Left forelimb (tissue), 1 donor: Measurements from ENCODE around the gene EIF3M.

Experiments used
- DNase-seq: peaks from one replicate; pipeline ENCODE4 v3.0.0-alpha.2; 2018; ENCODE audit warnings: low spot score

The EIF3M gene

GRCh38 chr11:32583459-32584271 lies at the start of gene EIF3M:
Gene EIF3M, plus strand, starts transcription at chr11:32583831. Its CDS starts 57 bp downstream, at chr11:32583888.
- peak; percentile 99 for DNase-seq

DNA sequence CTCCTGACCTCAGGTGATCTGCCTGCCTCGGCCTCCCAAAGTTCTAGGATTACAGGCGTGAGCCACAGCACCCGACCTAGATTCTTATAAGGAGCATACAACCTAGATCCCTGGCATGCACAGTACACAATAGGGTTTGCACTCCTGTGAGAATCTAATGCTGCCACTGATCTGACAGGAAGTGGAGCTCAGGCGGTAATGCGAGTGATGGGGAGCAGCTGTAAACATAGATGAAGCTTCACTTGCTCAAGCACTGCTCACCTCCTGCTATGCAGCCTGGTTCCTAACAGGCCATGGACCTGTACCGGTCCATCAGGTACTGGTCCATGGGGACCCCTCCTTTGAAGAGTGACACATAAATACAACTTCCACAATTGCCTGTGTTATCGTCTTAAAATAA lies 44.8 kb upstream of the EIF3M start:
- DNase-seq: no peak

GRCh38 chr11:32549611-32550187 lies 33.9 kb upstream of the EIF3M start:
- no peak for DNase-seq

DNA sequence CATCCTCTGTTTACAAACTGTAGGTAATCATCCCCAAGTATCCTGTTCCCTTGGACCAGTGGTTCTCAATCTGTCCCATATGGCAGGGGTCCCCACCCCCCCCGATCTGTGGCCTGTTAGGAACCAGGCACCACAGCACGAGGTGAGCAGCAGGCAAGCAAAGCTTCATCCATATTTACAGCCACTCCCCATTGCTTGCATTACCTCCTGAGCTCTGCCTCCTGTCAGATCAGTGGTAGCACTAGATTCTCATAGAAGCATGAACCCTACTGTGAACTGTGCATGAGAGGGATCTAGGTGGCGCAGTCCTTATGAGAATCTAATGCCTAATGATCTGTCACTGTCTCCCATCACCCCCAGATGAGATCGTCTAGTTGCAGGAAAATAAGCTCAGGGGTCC lies 33.4 kb upstream of the EIF3M start:
- DNase-seq: no peak

DNA sequence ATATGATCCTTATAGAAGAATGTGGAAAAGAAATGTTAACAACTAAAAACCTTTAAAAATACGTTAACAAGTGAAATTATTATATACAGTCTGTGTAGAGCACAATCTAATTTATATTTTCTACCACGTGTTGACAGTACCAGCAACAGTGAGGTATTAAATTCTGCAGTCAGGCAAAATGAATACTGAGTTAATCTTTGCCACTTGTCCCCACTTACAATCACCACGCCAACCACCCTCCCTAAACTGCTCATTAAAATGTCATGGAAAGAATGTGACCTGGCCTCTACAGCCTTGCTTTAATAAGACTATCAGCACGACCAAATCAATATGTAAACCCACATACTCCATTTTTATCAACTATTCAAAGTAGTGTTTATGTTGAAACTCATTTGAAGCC lies 28.5 kb upstream of the EIF3M start:
- DNase-seq: no peak

GRCh38 chr11:32555895-32556294 lies 27.7 kb upstream of the EIF3M start:
- DNase-seq: no peak

- no peak for DNase-seq
Observed at GRCh38 chr11:32561835-32562234, 21.8 kb upstream of the EIF3M start.

- no peak for DNase-seq
Observed at GRCh38 chr11:32562839-32563599, 20.6 kb upstream of the EIF3M start.

- no peak for DNase-seq
Observed at GRCh38 chr11:32563600-32563959, 20.1 kb upstream of the EIF3M start.

DNA sequence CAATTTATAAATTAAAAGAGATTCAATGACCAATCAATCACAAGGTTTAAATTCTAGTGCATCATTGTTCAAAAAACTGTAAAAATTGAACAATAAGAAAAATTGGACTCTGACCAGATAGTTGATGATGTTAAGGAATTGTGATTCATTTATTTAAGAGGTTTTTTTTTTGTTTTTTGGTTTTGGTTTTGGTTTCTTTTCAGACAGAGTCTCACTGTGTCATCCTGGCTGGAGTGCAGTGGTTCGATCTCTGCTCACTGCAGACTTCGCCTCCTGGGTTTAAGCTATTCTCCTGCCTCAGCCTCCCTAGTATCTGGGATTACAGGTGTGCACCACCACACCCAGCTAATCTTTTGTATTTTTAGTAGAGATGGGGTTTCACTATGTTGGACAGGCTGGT lies 17.1 kb upstream of the EIF3M start:
- no peak for DNase-seq

- no peak for DNase-seq
Observed at GRCh38 chr11:32567154-32567553, 16.5 kb upstream of the EIF3M start.

GRCh38 chr11:32569313-32569881 lies 14.2 kb upstream of the EIF3M start:
- DNase-seq: no peak

DNA sequence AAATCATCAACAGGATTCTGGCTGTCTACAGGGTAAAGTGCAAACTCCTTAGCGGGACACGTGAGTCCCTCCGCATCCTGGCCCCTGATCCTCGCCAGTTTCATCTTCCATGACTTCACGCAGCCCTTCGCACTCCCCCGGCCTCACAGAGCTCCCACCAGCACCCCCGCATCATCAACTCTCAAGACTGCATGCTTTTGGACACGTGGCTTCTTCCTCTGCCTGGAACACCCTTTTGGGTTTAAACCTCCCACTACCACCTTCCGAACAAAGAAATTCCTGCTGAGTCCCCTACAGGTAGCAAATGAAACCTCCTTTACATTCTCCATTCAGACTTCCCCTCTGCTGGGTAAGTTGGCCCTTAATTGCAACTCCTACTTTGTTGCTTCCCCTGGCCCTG lies 12.6 kb upstream of the EIF3M start:
- no peak for DNase-seq

GRCh38 chr11:32573228-32573627 lies 10.4 kb upstream of the EIF3M start:
- DNase-seq: no peak

GRCh38 chr11:32574421-32574820 lies 9.2 kb upstream of the EIF3M start:
- DNase-seq: no peak

GRCh38 chr11:32575070-32575469 lies 8.6 kb upstream of the EIF3M start:
- DNase-seq: no peak

- no peak for DNase-seq
Observed at GRCh38 chr11:32576456-32576855, 7.2 kb upstream of the EIF3M start.

- DNase-seq: no peak
Observed at GRCh38 chr11:32580967-32581366, 2.7 kb upstream of the EIF3M start.

- no peak for DNase-seq
Observed at GRCh38 chr11:32581556-32581955, 2.1 kb upstream of the EIF3M start.

GRCh38 chr11:32584921-32585320 lies 1.3 kb downstream of the EIF3M start:
- DNase-seq: no peak

DNA sequence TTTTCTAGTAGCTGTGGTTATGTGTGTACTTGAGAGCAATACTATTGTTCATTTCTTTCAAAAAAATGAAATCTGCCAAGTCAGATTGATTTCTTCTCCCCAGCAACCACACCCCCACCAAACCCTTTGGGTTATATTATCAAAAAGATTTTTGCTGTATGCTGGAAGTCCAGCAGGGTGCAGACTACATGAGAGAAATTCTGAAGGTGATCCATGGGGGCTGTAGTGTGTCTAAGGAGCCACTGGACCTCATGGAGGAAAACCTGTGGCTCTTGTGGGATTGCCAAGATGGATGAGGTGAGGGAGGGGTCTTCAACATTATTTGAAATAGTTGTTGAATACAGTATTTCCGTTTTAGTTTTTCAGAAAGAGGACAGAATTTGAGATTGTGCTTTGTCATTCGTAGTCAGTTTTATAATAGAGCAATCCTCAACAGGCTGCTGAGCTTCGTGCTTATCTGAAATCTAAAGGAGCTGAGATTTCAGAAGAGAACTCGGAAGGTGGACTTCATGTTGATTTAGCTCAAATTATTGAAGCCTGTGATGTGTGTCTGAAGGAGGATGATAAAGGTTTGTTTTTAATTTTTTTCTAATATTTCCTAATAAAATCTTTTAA lies 3.1 kb downstream of the EIF3M start:
- no peak for DNase-seq

DNA sequence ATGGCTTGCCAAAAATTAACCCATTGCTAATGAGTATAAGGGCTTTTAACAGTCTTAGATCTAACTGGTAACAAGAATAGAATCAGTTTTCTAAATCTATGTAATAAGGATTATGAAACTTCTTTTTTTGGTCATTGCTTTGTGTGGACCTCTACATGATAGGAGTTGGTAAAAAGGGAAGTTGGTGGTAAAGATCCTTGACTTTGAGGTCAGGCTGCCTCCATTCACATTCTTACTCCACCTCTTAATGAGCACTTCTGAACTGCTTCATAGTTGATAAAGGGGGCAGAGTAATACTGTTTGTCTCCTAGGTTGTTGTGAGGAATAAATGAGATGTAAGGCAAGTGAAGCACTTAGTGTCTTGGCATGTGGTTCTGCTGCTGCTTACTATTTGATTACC lies 10.6 kb downstream of the EIF3M start:
- DNase-seq: no peak
